Small intestine (tissue), 7 donors: ENCODE results near the gene PAM. TPM values are rescaled to one million over a fixed set of nuclear protein-coding genes. Genes with fewer than 3 reads are reported as not detected.

Source experiments
- DNase-seq, 2 donors: peaks; one replicate each; pipeline versions ENCODE4 v3.0.0 to v3.0.0-alpha.2; 2013
- FAIRE-seq: peaks from 2 replicates; lab custom pipeline; 2012; peaks lifted over from hg19 to GRCh38; lab: Jason Lieb, UNC
- H3K27ac ChIP-seq, 3 donors: one replicate each; pipeline ENCODE4 v1.5.1; 2013; ENCODE audit warnings: low read length in 2 of 3, mild to moderate bottlenecking in 2 of 3, control low read depth in 1 of 3, inconsistent platforms in 1 of 3, low read depth in 1 of 3, moderate library complexity in 1 of 3
- H3K27me3 ChIP-seq, 3 donors: one replicate each; pipeline ENCODE4 v1.6.1; 2013; ENCODE audit warnings: low read length in 3 of 3, inconsistent platforms in 1 of 3; ENCODE audit not compliant: control insufficient read depth in 3 of 3, insufficient read depth in 3 of 3
- H3K36me3 ChIP-seq, 3 donors: one replicate each; pipeline ENCODE4 v1.6.1; 2013; ENCODE audit warnings: low read length in 3 of 3, inconsistent platforms in 1 of 3, low read depth in 1 of 3, mild to moderate bottlenecking in 1 of 3, moderate library complexity in 1 of 3; ENCODE audit not compliant: control insufficient read depth in 3 of 3, insufficient read depth in 2 of 3
- H3K4me1 ChIP-seq, 3 donors: one replicate each; pipeline ENCODE4 v1.6.1; 2013; ENCODE audit warnings: low read length in 2 of 3, inconsistent platforms in 1 of 3, low read depth in 1 of 3, mild to moderate bottlenecking in 1 of 3, moderate library complexity in 1 of 3; ENCODE audit not compliant: control insufficient read depth in 3 of 3, insufficient read depth in 2 of 3
- H3K4me3 ChIP-seq, 3 donors: one replicate each; pipeline ENCODE4 v1.5.1; 2013; ENCODE audit warnings: low read length in 3 of 3, control low read depth in 1 of 3, inconsistent platforms in 1 of 3, low read depth in 1 of 3, mild to moderate bottlenecking in 1 of 3, moderate library complexity in 1 of 3
- H3K9me3 ChIP-seq, 2 donors: one replicate each; pipeline ENCODE4 v1.6.1; 2013; ENCODE audit warnings: low read depth in 1 of 2, low read length in 1 of 2; ENCODE audit not compliant: control insufficient read depth in 2 of 2, insufficient read depth in 1 of 2
- WGBS, 3 donors: extraction: QIAGEN DNeasy Blood & Tissue Kit; methylation state at CpG; one replicate each; pipeline ENCODE4 v1.1.7; 2013; 5-methylcytosine and 5-hydroxymethylcytosine counted together
- polyA plus RNA-seq, 4 donors: library from polyadenylated mRNA; stranded (reverse) in 3 of 4; unstranded in 1 of 4; fragments of 200-250 nt in 3 of 4; fragments of 120-200 nt in 1 of 4; gene quantifications; one replicate each; pipeline versions ENCODE4 v1.2.1 to v1.2.3, GENCODE V29; 2013
- donor health status: healthy with polysubstance abuse.
- donor health status: control.
- donor health status: control.
- donor health status: Bipolar disorder and iron deficiency.
- donor health status: healthy.

PAM gene
- polyA plus RNA-seq, 4 donors: 40.3 to 110 (median 59.8) TPM

- Histone ChIP-seq H3K27me3 (no peaks in the 10 kb centered on the region), H3K4me3 (no peak overlapping the region), H3K27ac (no peak overlapping the region), H3K9me3 (no peaks in the 10 kb centered on the region), H3K36me3 (no peaks in the 10 kb centered on the region), H3K4me1 (no peaks in the 10 kb centered on the region)
- 56 to 68% (median 63%) methylated on average over 3 of the region's 3 CpGs for WGBS, 3 donors
- FAIRE-seq: no peak
- DNase-seq: no peak
These were observed 23.4 kb downstream of the PAM start for GRCh38 chr5:102778478-102778877.

DNA sequence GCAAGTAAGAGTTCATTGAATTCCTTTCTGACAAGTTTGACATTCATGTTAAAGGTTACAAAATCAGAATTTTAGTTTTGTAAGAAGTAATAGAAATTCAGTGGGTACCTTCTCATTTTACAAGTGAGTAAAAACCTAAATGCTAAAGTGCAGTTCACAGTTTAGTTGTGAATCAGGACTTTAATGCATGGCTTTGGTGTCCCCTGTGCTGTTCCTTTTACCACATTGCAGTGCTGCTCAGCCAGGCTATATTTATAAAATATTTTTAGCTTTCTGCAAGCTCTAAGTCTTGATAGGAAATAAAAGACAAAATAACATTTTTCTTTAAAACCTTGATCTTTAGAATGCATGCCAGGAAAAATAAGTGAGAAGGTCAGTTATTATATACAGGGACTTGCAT lies 26.3 kb downstream of the PAM start:
- Histone ChIP-seq H3K4me1 (no peaks in the 10 kb centered on the region), H3K4me3 (no peak overlapping the region), H3K27ac (no peak overlapping the region), H3K27me3 (no peaks in the 10 kb centered on the region), H3K9me3 (peaks cover 0 to 3% of the 10 kb centered on the region in 2 donors), H3K36me3 (no peaks in the 10 kb centered on the region)
- DNase-seq: no peak
- FAIRE-seq: no peak

DNA sequence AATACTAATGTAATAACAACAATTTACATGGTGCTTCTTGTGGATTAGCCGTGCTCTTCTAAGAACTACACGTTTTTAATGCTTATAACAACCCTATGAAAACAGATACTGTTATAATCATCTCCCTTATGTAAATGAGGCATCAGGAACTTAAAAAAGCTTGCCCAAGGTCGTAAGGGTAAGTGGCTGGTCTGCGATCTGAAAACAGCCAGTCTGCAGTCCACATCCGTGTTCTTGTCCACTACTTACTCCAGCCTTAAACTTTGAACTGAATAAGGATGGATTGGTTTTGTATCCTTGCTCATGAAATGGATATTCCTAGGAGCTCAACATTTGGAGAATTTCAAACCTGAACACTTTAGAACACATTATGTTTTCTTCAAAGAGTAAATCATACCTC lies 26.7 kb downstream of the PAM start:
- Histone ChIP-seq H3K36me3 (no peaks in the 10 kb centered on the region), H3K4me3 (no peak overlapping the region), H3K27me3 (no peaks in the 10 kb centered on the region), H3K27ac (no peak overlapping the region), H3K4me1 (no peaks in the 10 kb centered on the region), H3K9me3 (peaks cover 0 to 3% of the 10 kb centered on the region in 2 donors)
- DNase-seq (no peak), FAIRE-seq (no peak)
- 61 to 69% (median 62%) methylated on average over 5 of the region's 5 CpGs for WGBS, 3 donors

DNA sequence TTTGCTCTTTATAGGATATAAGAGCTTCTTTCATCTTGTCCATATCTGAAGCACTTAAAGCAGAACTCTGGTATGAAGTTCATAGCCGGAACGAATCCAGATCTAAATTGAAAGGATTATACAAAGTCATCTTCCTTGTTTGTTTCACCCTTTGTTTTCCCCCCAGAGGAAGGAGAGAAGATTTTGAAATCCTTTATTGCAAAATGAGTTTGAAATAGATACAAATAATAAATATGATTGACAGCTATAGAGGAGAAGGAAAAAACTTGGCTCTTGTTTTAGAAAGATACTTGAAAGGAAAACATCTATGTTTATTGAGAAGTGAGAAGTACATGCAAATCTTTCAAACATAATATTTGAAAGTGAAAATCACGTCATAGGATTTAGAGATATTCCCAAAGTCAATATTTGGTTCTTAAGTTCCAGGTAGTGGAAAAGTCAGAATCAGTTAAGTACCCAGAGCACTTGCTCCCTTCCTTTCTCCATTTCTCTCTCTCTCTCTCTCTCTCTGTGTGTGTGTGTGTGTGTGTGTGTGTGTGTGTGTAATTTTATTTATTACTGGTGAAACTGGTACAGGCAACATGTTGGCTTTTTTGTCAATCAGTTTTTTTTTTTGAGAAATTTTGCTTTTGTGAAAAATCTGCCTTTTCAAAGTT lies 27.2 kb downstream of the PAM start:
- 27 to 38% (median 35%) methylated on average over 3 of the region's 3 CpGs for WGBS, 3 donors
- Histone ChIP-seq H3K27me3 (no peaks in the 10 kb centered on the region), H3K4me3 (no peak overlapping the region), H3K9me3 (peaks cover 0 to 3% of the 10 kb centered on the region in 2 donors), H3K27ac (no peak overlapping the region), H3K36me3 (no peaks in the 10 kb centered on the region), H3K4me1 (no peaks in the 10 kb centered on the region)
- FAIRE-seq (peak; percentile 36), DNase-seq (no peak)

DNA sequence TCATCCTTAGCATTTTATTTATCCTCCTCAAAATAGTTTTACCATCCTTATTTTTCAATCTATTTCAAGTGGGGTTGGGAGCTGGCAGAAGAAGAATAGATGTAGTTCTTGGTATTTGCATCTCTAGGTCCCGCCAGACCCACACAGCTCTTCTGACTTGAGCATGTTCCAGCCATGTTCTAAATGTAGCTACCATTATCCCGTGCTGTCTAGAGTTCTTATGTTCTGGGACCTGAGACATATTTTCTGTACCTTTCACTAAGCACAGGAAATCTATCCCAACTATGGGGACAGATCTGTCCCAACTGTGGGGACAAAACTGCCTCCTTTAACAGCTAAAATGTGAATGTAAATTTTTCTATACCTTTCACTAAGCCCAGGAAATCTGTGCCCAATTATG lies 32.0 kb downstream of the PAM start:
- 94 to 96% (median 94%) methylated on average over 2 of the region's 2 CpGs for WGBS, 3 donors
- H3K4me3 ChIP-seq: no peak overlapping the region
- DNase-seq: no peak
- no peak for FAIRE-seq
- H3K36me3 ChIP-seq: no peaks in the 10 kb centered on the region
- H3K9me3 ChIP-seq: peaks cover 0 to 3% of the 10 kb centered on the region in 2 donors
- H3K4me1 ChIP-seq: no peaks in the 10 kb centered on the region
- no peaks in the 10 kb centered on the region for H3K27me3 ChIP-seq
- H3K27ac ChIP-seq: no peak overlapping the region

DNA sequence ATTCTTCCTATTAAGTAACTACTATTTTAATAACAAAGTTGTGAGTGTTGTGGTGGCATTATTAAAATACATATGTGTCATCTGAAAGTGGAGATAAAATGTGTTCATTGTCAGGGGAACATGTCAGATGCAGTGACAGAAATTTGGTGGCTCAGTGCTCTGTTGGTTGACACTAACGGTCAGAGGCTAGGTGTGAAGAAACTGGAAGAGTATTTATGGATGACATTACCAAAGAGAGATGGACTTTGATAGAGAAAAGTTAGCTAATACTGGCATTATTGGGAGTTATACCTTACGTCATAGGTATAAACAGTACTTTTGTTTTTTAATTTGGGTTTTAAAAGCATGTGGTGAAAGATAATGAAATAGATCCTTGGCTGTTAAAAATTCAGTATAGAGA lies 33.7 kb downstream of the PAM start:
- H3K4me3 ChIP-seq: no peak overlapping the region
- H3K27ac ChIP-seq: no peak overlapping the region
- no peaks in the 10 kb centered on the region for H3K27me3 ChIP-seq
- DNase-seq (no peak), FAIRE-seq (no peak)
- H3K36me3 ChIP-seq: no peaks in the 10 kb centered on the region
- 90 to 95% (median 92%) methylated on average over 2 of the region's 2 CpGs for WGBS, 3 donors
- no peaks in the 10 kb centered on the region for H3K4me1 ChIP-seq
- H3K9me3 ChIP-seq: peaks cover 0 to 3% of the 10 kb centered on the region in 2 donors

DNA sequence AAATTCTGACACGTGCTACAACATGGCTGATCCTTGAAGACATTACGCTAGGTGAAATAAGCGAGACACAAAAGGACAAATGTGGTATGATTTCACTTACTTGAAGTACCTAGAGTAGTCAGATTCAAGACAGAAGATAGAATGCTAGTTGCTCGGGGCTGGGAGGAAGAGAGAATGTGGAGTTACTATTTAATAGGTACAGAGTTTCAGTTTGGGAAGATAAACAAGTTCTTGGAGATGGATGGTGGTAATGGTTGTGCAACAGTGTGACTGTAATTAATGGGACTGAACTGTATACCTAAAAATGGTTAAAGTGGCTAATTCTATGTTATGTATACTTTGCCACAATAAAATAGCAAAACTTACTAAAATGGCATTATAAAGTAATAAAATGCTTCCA lies 34.4 kb downstream of the PAM start:
- Histone ChIP-seq H3K27ac (no peak overlapping the region), H3K36me3 (no peaks in the 10 kb centered on the region), H3K27me3 (no peaks in the 10 kb centered on the region), H3K9me3 (peaks cover 0 to 3% of the 10 kb centered on the region in 2 donors), H3K4me1 (no peaks in the 10 kb centered on the region), H3K4me3 (no peak overlapping the region)
- FAIRE-seq (no peak), DNase-seq (no peak)
- 91 to 94% (median 92%) methylated on average over 4 of the region's 4 CpGs for WGBS, 3 donors

DNA sequence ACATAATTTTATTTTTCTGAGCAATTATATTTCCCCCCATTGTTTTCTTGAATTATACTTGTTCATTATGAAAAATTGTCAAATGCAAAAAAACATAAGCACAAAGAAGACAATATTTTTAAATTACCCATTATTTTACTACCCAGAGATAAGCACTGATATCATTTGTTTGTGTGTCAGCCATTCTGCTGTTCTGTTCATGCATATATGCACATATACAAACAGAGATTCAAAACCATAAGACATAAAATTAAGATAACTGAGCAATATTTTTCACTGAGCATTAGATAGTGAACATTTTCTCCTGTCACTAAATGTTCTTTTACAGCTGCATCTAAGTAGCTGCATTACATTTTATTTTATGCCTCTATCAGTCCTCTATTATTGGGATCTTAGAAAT lies 35.6 kb downstream of the PAM start:
- H3K27ac ChIP-seq: no peak overlapping the region
- no peaks in the 10 kb centered on the region for H3K27me3 ChIP-seq
- no peaks in the 10 kb centered on the region for H3K4me1 ChIP-seq
- DNase-seq: no peak
- no peaks in the 10 kb centered on the region for H3K9me3 ChIP-seq
- FAIRE-seq: no peak
- H3K36me3 ChIP-seq: no peaks in the 10 kb centered on the region
- H3K4me3 ChIP-seq: no peak overlapping the region

- no peaks in the 10 kb centered on the region for H3K36me3 ChIP-seq
- no peak overlapping the region for H3K27ac ChIP-seq
- H3K9me3 ChIP-seq: no peaks in the 10 kb centered on the region
- H3K4me3 ChIP-seq: no peak overlapping the region
- no peak for DNase-seq
- H3K27me3 ChIP-seq: no peaks in the 10 kb centered on the region
- WGBS, 3 donors: 47 to 79% (median 69%) methylated on average over 1 of the region's 1 CpG
- H3K4me1 ChIP-seq: peaks cover 0 to 11% (median 0%) of the 10 kb centered on the region in 3 donors
- no peak for FAIRE-seq
These were observed 37.6 kb downstream of the PAM start for GRCh38 chr5:102792705-102793104.
